HEK293T (cell line): Measurements from ENCODE around the gene HNRNPH2.

Source experiments
- BHLHE40 ChIP-seq: fragments of 450-650 bp; IDR thresholded peaks from 2 replicates; pipeline ENCODE4 v1.6.1; 2016; ENCODE audit warnings: mild to moderate bottlenecking, moderate library complexity, borderline replicate concordance
- ELF4 ChIP-seq: fragments of 450-650 bp; IDR thresholded peaks from 2 replicates; pipeline ENCODE4 v1.6.1; 2017; ENCODE audit warnings: antibody characterized with exemption
- FOXK2 ChIP-seq: fragments of 450-650 bp; IDR thresholded peaks from 2 replicates; pipeline ENCODE4 v1.6.1; 2016; ENCODE audit warnings: mild to moderate bottlenecking
- FOXM1 ChIP-seq: fragments of 450-650 bp; IDR thresholded peaks from 2 replicates; pipeline ENCODE4 v1.6.1; 2017; ENCODE audit warnings: mild to moderate bottlenecking, borderline replicate concordance
- NFRKB ChIP-seq: fragments of 450-650 bp; IDR thresholded peaks from 2 replicates; pipeline ENCODE4 v1.6.1; 2016; ENCODE audit warnings: mild to moderate bottlenecking, moderate library complexity
- SP1 ChIP-seq: fragments of 450-650 bp; IDR thresholded peaks from 2 replicates; pipeline ENCODE4 v1.6.1; 2017
- TARDBP ChIP-seq: fragments of 450-650 bp; IDR thresholded peaks from 2 replicates; pipeline ENCODE4 v1.6.1; 2016
- TF ChIP-seq, protein P1 (sequence below): fragments of 450-650 bp; IDR thresholded peaks from 2 replicates; pipeline ENCODE4 v1.6.1; 2016

DNA sequence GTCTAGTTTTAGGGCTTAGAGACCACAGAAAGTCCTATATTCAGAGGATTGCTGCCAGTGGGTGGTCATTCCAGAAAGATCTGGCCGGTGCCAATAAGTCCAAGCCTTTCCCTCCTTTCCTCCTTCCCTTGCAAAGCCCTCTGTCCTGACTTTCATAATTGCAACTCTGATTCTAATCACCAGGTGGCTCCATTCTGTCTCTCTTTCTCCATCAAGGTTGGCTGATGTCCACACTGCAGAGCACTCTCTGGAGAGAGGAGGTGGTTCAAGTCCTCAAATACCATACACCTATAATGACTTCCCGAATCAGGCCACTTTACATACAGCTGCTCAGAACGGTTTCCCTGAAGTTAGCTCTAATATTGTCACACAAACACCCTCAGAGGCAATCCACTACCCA is 54.9 kb downstream of the HNRNPH2 start:
- no peak for TF ChIP-seq BHLHE40
- no peak for TF ChIP-seq FOXM1
- no peak for TF ChIP-seq FOXK2
- no peak for TF ChIP-seq SP1
- TF ChIP-seq NFRKB = no peak
- TF ChIP-seq ELF4 = no peak
- TF ChIP-seq, protein P1, sequence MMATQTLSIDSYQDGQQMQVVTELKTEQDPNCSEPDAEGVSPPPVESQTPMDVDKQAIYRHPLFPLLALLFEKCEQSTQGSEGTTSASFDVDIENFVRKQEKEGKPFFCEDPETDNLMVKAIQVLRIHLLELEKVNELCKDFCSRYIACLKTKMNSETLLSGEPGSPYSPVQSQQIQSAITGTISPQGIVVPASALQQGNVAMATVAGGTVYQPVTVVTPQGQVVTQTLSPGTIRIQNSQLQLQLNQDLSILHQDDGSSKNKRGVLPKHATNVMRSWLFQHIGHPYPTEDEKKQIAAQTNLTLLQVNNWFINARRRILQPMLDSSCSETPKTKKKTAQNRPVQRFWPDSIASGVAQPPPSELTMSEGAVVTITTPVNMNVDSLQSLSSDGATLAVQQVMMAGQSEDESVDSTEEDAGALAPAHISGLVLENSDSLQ = no peak
- no peak for TF ChIP-seq TARDBP
